Measurements from ENCODE around the gene PGPEP1.

DNA sequence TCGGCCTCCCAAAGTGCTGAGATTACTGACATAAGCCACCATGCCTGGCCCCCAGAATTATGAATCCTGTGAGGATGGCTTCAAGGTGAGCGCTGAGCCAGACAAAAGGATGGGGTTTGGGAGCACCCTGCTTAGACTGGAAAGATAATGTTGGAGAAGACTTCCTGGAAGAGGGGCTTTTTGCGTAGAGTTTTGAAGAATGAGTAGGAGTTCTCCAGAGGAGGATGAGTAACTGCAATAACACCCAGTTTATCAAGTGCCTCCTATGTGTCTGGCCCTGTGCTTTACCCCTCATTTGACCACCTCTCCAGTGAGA lies 44.9 kb downstream of the PGPEP1 start:
- TF ChIP-seq, protein P1, sequence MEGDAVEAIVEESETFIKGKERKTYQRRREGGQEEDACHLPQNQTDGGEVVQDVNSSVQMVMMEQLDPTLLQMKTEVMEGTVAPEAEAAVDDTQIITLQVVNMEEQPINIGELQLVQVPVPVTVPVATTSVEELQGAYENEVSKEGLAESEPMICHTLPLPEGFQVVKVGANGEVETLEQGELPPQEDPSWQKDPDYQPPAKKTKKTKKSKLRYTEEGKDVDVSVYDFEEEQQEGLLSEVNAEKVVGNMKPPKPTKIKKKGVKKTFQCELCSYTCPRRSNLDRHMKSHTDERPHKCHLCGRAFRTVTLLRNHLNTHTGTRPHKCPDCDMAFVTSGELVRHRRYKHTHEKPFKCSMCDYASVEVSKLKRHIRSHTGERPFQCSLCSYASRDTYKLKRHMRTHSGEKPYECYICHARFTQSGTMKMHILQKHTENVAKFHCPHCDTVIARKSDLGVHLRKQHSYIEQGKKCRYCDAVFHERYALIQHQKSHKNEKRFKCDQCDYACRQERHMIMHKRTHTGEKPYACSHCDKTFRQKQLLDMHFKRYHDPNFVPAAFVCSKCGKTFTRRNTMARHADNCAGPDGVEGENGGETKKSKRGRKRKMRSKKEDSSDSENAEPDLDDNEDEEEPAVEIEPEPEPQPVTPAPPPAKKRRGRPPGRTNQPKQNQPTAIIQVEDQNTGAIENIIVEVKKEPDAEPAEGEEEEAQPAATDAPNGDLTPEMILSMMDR (conservative IDR thresholded peaks at IDR 0.05; ENCODE audit: low read length) = no peak
- TF ChIP-seq EZH2phosphoT487 (IDR thresholded peaks at IDR 0.05; ENCODE audit: borderline replicate concordance) = no peak

Data from Loucy (cell line).